Neural cell (in vitro differentiated cells): ENCODE measurements around the gene CELSR1. TPM values are rescaled to one million over a fixed set of nuclear protein-coding genes. Genes with fewer than 3 reads are reported as not detected.

Experiments
- H2AFZ ChIP-seq: fragments of 200-600, 300-800 bp; sonication (generic), shearing (Covaris generic); 2 replicates; pipeline ENCODE4 v1.6.0; 2014; ENCODE audit warnings: low read depth, mild to moderate bottlenecking, antibody characterized with exemption, low read length, moderate library complexity
- H3F3A ChIP-seq: fragments of 200-600 bp; shearing (Covaris generic); 2 replicates; pipeline ENCODE4 v1.6.1; 2016; ENCODE audit warnings: mild to moderate bottlenecking, moderate library complexity, mixed read lengths, antibody characterized with exemption, low read length; ENCODE audit not compliant: insufficient read depth, poor library complexity, severe bottlenecking
- H3K27ac ChIP-seq: fragments of 200-600, 300-800 bp; sonication (generic), shearing (Covaris generic); 2 replicates; pipeline ENCODE4 v1.5.1; 2014; ENCODE audit warnings: mild to moderate bottlenecking, low read length, moderate library complexity
- H3K27me3 ChIP-seq: fragments of 300-800, 200-600 bp; sonication (generic), shearing (Covaris generic); 2 replicates; pipeline ENCODE4 v1.6.0; 2014; ENCODE audit warnings: mild to moderate bottlenecking, low read depth, low read length, moderate library complexity; ENCODE audit not compliant: insufficient read depth
- H3K36me3 ChIP-seq: fragments of 300-800, 200-600 bp; sonication (generic), shearing (Covaris generic); 2 replicates; pipeline ENCODE4 v1.5.1; 2014; ENCODE audit warnings: mild to moderate bottlenecking, antibody characterized with exemption, low read length, moderate library complexity; ENCODE audit not compliant: insufficient read depth
- H3K4me2 ChIP-seq: fragments of 300-800, 200-600 bp; sonication (generic), shearing (Covaris generic); 2 replicates; pipeline ENCODE4 v1.6.0; 2014; ENCODE audit warnings: mild to moderate bottlenecking, low read length
- H3K4me3 ChIP-seq: fragments of 300-800, 200-600 bp; sonication (generic), shearing (Covaris generic); 2 replicates; pipeline ENCODE4 v1.5.1; 2014; ENCODE audit warnings: mild to moderate bottlenecking, low read length, moderate library complexity
- H3K79me2 ChIP-seq: fragments of 200-600 bp; shearing (Covaris generic); replicated peaks from 2 replicates; pipeline ENCODE4 v1.6.0; 2014; ENCODE audit warnings: mild to moderate bottlenecking, low read length, moderate library complexity; ENCODE audit not compliant: insufficient read depth
- H3K9ac ChIP-seq: fragments of 300-800, 200-600 bp; sonication (generic), shearing (Covaris generic); 2 replicates; pipeline ENCODE4 v1.6.1; 2016; ENCODE audit warnings: mild to moderate bottlenecking, low read length, mixed read lengths
- H3K9me2 ChIP-seq: fragments of 200-600 bp; shearing (Covaris generic); 2 replicates; pipeline ENCODE4 v1.6.1; 2016; ENCODE audit warnings: mild to moderate bottlenecking, low read length, mixed read lengths; ENCODE audit not compliant: insufficient read depth
- H3K9me3 ChIP-seq: fragments of 200-600, 300-800 bp; sonication (generic), shearing (Covaris generic); 2 replicates; pipeline ENCODE4 v1.6.1; 2016; ENCODE audit warnings: mild to moderate bottlenecking, mixed run types, low read length, moderate library complexity, mixed read lengths
- H4K20me1 ChIP-seq: fragments of 200-600 bp; shearing (Covaris generic); 2 replicates; pipeline ENCODE4 v1.6.1; 2016; ENCODE audit warnings: mild to moderate bottlenecking, mixed run types; ENCODE audit not compliant: insufficient read depth
- EP300 ChIP-seq: fragments of 450-650 bp; conservative IDR thresholded peaks from 2 replicates; pipeline ENCODE4 v1.6.1; 2014; ENCODE audit warnings: antibody characterized with exemption, mild to moderate bottlenecking, moderate library complexity; ENCODE audit not compliant: poor library complexity, severe bottlenecking
- EZH2 ChIP-seq: fragments of 200-600, 300-800 bp; shearing (Covaris generic), sonication (generic); IDR thresholded peaks from 2 replicates; pipeline ENCODE4 v1.6.1; 2014; ENCODE audit warnings: antibody characterized with exemption, low read length, borderline replicate concordance, mild to moderate bottlenecking; ENCODE audit not compliant: insufficient read depth, poor library complexity, severe bottlenecking
- MXI1 ChIP-seq: fragments of 450-650 bp; conservative IDR thresholded peaks from 2 replicates; pipeline ENCODE4 v1.6.1; 2014; ENCODE audit warnings: antibody characterized with exemption, mild to moderate bottlenecking; ENCODE audit not compliant: poor library complexity, severe bottlenecking
- POLR2AphosphoS5 ChIP-seq: IDR thresholded peaks from 2 replicates; pipeline ENCODE4 v1.6.1; 2012
- RAD21 ChIP-seq: fragments of 450-650 bp; conservative IDR thresholded peaks from 2 replicates; pipeline ENCODE4 v1.6.1; 2014; ENCODE audit warnings: antibody characterized with exemption, mild to moderate bottlenecking, moderate library complexity
- SMC3 ChIP-seq: fragments of 450-650 bp; conservative IDR thresholded peaks from 2 replicates; pipeline ENCODE4 v1.6.1; 2014; ENCODE audit warnings: antibody characterized with exemption, mild to moderate bottlenecking, moderate library complexity; ENCODE audit not compliant: poor library complexity
- TAF1 ChIP-seq: IDR thresholded peaks from 2 replicates; pipeline ENCODE4 v1.6.1; 2012; ENCODE audit warnings: low read depth
- polyA plus RNA-seq: library from polyadenylated mRNA; depleted of rRNA; stranded (reverse); fragments of >200 nt; gene quantifications from 2 replicates; pipeline ENCODE4 v1.2.3, GENCODE V29; 2014
- TF ChIP-seq, protein P1 (sequence below): IDR thresholded peaks from 2 replicates; pipeline ENCODE4 v1.6.1; 2012; ENCODE audit warnings: borderline replicate concordance
- TF ChIP-seq, protein P2 (sequence below): fragments of 450-650 bp; IDR thresholded peaks from 2 replicates; pipeline ENCODE4 v1.5.1; 2014; ENCODE audit warnings: antibody characterized with exemption, mild to moderate bottlenecking, moderate library complexity; ENCODE audit not compliant: poor library complexity, severe bottlenecking

Gene CELSR1
- polyA plus RNA-seq, 1 donor from 2014 or later, result 0.14 TPM

DNA sequence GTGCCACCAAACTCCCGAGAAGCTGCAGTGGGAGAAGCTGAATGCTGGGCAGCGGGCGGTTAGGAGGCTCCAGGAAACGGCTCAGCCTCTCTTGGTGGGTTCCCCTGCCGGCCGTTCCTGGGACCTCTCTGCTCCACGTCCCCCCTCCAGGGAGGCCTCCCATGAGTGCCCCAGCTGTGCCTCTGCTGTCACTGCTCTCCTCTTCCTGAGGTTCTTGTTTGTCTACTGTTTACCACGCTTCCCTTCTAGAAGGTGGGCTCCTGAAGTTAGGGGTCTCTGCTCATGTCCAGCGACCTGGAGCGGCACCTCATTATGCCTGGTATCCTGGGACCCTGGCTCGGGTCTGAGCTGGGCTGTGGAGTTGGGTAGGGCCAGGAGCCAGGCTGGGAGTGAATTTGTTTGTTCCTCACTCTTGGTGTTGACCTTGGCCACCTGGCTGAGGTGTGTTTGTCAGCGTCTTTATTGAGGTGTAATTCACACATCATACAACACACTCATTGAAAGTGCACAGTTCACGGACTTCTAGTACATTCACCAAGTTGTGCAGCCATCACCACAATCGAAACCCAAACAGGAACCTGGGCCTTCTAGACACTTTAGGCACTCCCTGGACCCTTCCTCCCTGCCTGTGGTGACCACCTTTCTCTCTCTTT lies 45.0 kb upstream of the CELSR1 start:
- H3K9me2 ChIP-seq, result no peaks in the 10 kb centered on the region
- H3K9me3 ChIP-seq, result no peaks in the 10 kb centered on the region
- no peak overlapping the region for H3K9ac ChIP-seq
- no peaks in the 10 kb centered on the region for H3K36me3 ChIP-seq
- no peak overlapping the region for H3K27ac ChIP-seq
- no peak overlapping the region for H2AFZ ChIP-seq
- H3K27me3 ChIP-seq, result peaks cover 9% of the 10 kb centered on the region
- peaks cover 7% of the 10 kb centered on the region for H3K79me2 ChIP-seq
- H3K4me2 ChIP-seq, result no peak overlapping the region
- H3K4me3 ChIP-seq, result no peak overlapping the region
- H3F3A ChIP-seq, result no peaks in the 10 kb centered on the region
- TF ChIP-seq RAD21 (no peak), POLR2AphosphoS5 (no peak), SMC3 (no peak), MXI1 (no peak), TAF1 (no peak), EP300 (no peak), EZH2 (no peak)
- TF ChIP-seq, protein P1, sequence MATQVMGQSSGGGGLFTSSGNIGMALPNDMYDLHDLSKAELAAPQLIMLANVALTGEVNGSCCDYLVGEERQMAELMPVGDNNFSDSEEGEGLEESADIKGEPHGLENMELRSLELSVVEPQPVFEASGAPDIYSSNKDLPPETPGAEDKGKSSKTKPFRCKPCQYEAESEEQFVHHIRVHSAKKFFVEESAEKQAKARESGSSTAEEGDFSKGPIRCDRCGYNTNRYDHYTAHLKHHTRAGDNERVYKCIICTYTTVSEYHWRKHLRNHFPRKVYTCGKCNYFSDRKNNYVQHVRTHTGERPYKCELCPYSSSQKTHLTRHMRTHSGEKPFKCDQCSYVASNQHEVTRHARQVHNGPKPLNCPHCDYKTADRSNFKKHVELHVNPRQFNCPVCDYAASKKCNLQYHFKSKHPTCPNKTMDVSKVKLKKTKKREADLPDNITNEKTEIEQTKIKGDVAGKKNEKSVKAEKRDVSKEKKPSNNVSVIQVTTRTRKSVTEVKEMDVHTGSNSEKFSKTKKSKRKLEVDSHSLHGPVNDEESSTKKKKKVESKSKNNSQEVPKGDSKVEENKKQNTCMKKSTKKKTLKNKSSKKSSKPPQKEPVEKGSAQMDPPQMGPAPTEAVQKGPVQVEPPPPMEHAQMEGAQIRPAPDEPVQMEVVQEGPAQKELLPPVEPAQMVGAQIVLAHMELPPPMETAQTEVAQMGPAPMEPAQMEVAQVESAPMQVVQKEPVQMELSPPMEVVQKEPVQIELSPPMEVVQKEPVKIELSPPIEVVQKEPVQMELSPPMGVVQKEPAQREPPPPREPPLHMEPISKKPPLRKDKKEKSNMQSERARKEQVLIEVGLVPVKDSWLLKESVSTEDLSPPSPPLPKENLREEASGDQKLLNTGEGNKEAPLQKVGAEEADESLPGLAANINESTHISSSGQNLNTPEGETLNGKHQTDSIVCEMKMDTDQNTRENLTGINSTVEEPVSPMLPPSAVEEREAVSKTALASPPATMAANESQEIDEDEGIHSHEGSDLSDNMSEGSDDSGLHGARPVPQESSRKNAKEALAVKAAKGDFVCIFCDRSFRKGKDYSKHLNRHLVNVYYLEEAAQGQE, result no peak
- TF ChIP-seq, protein P2, sequence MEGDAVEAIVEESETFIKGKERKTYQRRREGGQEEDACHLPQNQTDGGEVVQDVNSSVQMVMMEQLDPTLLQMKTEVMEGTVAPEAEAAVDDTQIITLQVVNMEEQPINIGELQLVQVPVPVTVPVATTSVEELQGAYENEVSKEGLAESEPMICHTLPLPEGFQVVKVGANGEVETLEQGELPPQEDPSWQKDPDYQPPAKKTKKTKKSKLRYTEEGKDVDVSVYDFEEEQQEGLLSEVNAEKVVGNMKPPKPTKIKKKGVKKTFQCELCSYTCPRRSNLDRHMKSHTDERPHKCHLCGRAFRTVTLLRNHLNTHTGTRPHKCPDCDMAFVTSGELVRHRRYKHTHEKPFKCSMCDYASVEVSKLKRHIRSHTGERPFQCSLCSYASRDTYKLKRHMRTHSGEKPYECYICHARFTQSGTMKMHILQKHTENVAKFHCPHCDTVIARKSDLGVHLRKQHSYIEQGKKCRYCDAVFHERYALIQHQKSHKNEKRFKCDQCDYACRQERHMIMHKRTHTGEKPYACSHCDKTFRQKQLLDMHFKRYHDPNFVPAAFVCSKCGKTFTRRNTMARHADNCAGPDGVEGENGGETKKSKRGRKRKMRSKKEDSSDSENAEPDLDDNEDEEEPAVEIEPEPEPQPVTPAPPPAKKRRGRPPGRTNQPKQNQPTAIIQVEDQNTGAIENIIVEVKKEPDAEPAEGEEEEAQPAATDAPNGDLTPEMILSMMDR, result no peak
- H4K20me1 ChIP-seq, result no peaks in the 10 kb centered on the region

DNA sequence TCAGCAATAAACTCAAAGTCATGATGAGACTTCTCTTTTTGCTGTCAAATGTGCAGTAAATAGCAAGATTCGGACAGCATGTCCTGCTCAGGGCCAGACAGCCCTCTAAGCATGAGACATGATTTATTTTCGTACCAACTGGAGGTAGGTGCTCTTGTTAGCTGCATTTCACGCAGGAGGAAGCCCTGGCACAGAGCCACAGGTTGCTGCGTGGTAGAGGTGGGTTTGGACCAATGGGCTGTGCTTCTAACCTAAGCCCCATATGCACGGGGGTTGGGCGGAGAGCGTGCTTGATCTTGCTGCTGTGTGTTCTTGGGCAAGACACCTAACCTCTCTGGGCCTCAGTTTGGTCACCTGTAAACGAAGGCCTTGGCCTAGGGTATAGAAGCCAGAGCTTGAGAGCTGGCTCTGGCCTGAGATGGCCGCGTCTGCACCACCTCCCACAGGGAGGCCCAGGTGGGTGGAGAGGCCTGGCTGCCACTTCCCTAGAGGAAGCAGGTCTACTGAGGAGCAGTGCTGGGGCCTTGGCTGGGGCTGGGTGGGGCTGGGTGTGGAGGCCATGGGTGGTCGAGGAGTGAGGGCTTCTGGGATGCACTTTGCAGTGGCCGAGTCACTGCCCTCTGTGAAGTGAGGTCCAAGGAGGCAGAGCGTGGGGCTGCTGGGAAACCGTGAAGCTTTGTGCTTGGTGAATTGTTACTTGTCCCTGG lies 44.3 kb upstream of the CELSR1 start:
- H3F3A ChIP-seq, result no peaks in the 10 kb centered on the region
- H3K4me3 ChIP-seq, result no peak overlapping the region
- no peaks in the 10 kb centered on the region for H4K20me1 ChIP-seq
- peaks cover 7% of the 10 kb centered on the region for H3K79me2 ChIP-seq
- peaks cover 9% of the 10 kb centered on the region for H3K27me3 ChIP-seq
- no peaks in the 10 kb centered on the region for H3K9me2 ChIP-seq
- H3K9ac ChIP-seq, result no peak overlapping the region
- H3K9me3 ChIP-seq, result no peaks in the 10 kb centered on the region
- TF ChIP-seq SMC3, result no peak
- no peak for TF ChIP-seq POLR2AphosphoS5
- TF ChIP-seq, protein P2, result no peak
- no peak for TF ChIP-seq TAF1
- TF ChIP-seq RAD21, result no peak
- TF ChIP-seq, protein P1, result no peak
- no peak for TF ChIP-seq EZH2
- no peak for TF ChIP-seq EP300
- TF ChIP-seq MXI1, result no peak
- no peak overlapping the region for H3K4me2 ChIP-seq
- H3K36me3 ChIP-seq, result no peaks in the 10 kb centered on the region
- no peak overlapping the region for H2AFZ ChIP-seq
- no peak overlapping the region for H3K27ac ChIP-seq
